ENCODE results near the gene MAP1LC3B.

The MAP1LC3B gene

DNA sequence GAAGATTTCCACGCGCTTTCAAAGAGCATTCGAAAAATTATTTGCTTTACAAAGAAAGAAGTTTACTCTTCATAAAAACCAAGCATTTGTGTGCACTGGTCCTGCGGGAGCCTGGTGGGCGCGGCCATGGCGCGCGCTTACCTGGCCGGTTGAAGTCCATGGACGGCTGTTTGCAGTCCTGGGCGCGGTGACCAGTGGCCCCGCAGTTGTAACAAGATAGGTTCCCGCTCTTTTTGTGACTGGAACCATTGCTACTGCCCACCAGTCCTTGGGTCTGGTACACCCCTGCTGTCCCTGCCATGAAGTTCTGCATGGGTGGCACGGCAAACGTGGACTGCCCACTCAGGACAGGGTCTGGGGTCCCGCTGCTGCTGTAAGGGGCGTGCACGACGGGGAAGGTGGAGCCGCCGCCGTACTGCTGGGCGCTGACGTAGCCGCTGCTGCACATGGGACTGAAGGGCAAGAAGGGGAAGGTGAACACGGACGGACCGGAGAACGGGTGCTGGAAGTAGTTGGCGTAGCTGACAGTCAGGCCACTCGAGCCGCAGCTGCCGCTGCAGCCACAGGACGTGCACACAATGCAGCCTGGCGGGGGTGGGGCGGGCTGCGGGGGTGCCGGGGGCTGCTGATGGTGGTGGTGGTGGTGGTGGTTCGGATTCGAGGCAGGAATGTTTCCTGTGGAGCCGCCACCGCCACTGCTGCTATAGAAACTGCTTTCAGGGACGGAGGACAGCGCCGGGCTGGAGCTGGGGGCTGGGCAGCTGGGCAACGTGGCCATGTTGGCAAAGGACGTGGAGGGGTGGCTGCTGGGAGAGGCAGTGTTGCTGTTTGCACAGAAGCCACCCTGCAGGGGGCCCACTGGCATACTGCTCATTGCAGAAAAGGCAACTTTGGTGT lies 19.5 kb downstream of the MAP1LC3B start:
- DNase-seq, result no peak

DNA sequence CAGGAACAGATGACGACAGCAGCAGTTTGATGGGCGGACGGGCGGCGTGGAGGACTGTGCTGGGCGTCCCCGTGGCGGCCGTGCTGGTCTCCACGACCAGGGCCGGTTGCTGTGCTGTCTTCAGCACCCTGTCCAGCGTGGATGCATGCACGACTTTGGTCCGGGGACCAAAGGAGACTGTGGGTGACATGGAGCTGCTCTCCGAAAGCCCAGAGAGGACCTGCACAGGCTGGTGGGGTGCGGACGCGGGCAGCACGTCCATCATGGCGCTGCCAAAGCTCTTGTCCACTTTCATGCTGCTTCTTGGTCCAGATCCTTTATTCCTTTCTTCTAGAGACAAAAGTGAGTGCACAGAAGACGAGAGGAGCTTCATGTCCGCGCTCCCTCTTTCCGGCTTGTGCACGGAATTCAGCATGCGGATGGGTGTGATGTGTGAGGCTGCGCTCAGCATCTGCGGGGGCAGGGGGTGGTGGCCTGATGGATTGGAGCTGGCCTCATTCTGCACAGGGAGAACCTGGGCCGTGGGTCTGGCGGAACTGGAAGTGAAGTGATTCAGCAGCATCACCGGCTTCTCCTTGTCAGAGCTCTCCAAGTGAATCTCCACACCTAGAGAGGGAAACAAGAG lies 20.3 kb downstream of the MAP1LC3B start:
- no peak for DNase-seq

DNA sequence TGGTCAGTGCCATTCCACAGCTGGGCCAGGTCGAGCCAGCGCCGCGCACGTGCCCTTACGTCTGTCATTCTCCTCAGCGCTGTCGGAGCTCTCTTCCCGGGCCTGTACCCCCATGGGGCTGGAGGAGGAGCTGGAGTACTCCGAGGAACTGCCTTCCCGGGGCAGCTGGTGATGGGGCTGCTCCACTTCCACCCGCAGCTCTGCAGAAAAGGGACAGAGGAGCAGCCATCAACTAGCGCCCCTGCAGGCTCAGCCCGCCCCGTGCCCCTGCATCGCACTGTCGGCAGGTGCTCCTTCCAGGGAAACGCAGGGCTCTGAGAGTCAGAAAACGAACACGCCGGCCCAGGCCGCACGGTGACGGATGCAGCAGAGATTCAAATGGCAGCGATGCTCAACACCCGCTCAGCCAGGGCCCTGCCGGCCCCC lies 20.9 kb downstream of the MAP1LC3B start:
- no peak for DNase-seq

DNA sequence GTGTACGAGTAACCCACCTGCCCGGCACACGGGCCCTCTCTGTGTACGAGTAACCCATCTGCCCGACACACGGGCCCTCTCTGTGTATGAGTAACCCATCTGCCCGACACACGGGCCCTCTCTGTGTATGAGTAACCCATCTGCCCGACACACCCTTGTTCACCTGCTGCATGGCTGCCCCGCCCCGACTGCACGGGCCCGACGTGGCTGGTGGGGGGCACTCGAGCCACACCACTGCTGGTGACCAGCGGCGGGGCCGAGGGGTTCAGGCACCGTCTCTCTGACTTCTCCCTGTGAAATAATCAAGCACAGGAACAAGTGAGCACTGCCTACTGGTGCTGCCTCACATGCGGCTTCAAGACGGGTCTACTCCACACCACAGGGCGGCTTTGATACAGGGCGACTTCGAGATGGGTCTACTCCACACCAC lies 22.1 kb downstream of the MAP1LC3B start:
- no peak for DNase-seq

DNA sequence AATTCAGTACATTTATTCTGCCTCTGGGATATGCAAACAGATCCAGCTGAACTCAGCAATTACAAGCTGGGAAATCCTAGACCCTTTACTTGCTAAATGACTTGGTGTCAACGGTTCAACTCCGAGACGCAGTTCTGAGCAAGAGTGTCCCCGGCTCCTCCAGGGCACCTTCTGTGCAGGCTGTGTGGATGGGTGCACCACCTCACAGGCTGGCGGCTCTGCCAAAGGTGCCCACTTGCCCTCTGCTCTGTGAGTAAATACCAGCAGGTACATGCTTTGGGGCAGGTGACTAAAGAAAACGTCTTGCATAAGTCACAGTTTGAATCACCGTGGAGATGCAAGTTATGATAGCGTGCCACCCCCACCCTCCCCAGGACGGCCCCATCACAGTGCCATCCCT lies 23.3 kb downstream of the MAP1LC3B start:
- no peak for DNase-seq

DNA sequence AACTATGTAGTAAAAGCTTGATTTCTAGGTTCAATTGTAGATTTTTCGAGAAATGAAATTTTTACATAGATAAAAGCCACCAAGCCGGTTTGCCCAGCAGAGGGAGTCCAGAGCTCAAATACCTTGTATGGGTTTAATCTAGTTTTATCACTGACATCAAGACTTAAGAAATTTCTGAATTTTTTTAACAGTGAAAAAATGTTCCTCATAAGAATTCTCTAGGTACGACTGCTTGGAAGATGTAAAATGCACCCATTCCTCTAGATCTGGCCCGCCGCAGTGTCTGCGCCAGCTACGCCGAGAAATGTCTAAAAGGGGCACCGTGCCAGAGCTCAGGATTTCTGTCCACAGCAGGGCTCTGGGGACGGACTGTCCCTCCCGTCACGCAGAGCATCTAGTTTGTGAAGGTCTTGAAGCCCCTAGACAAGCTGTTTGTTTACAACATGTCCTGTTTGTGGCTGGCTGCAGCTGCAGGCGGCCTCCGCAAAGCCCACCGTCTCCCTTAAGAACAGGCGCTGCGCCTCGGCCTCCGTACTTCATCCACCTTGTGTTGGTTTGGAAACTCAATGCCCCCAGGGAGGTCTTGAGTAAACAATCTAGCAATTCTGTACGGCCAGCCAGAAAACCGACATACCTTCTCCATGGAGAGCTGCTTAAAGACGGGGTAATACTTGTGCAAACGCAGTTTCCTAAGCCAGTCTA lies 24.8 kb downstream of the MAP1LC3B start:
- no peak for DNase-seq

DNA sequence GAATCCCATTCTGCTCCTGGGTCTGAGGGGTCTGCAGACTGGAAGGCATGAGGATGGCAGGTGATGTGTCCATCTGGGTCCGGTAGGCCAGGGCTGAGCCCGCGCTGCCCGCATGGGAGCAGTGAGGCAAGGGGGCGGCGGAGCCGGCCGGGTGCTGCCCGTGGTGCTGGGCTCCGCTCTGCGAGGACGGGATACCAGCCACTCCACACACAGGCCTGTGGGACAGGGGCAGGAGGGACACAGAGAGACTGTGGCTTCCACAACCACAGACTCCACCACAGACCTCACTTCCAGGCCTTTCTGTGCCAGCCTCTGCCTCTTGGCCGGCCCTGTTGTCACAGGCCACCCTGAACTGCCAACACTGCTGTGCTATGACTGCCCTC lies 25.4 kb downstream of the MAP1LC3B start:
- DNase-seq, result no peak

DNA sequence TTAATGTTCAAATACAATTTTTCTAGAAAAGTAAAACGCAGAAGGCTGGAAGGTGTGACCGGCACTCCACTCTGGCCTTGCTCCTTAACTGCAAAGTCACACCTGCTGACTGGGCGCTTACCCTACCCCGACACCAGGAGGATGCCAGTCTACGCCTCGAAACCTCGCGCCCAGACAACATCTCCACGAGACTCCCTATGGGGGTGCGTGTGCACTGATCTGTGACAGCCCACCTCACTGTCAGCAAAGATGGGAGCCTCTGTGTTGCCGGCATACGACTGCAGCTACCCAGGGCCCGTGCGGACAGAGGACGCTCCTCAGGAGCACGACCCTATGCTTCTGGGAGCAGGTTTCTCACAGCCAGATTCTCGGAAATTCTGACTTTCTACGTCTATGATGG lies 26.1 kb downstream of the MAP1LC3B start:
- DNase-seq, result no peak

DNA sequence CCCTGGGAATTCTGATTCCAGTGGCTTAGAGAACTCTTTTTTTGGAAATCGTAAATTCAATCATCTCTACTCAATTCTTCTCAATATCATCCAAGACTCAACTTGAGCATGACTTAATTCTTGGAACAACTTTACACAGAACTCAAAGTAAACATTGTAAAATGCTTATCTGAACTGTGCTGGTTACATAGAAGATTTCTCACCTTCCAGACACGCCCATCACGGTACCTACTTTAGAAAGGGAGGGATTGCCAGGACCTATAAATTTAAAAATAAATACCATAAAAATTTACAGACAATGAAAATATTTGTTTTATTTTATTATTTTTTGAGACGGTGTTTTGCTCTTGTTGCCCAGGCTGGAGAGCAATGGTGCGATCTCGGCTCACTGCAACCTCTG lies 26.5 kb downstream of the MAP1LC3B start:
- DNase-seq, result no peak

DNA sequence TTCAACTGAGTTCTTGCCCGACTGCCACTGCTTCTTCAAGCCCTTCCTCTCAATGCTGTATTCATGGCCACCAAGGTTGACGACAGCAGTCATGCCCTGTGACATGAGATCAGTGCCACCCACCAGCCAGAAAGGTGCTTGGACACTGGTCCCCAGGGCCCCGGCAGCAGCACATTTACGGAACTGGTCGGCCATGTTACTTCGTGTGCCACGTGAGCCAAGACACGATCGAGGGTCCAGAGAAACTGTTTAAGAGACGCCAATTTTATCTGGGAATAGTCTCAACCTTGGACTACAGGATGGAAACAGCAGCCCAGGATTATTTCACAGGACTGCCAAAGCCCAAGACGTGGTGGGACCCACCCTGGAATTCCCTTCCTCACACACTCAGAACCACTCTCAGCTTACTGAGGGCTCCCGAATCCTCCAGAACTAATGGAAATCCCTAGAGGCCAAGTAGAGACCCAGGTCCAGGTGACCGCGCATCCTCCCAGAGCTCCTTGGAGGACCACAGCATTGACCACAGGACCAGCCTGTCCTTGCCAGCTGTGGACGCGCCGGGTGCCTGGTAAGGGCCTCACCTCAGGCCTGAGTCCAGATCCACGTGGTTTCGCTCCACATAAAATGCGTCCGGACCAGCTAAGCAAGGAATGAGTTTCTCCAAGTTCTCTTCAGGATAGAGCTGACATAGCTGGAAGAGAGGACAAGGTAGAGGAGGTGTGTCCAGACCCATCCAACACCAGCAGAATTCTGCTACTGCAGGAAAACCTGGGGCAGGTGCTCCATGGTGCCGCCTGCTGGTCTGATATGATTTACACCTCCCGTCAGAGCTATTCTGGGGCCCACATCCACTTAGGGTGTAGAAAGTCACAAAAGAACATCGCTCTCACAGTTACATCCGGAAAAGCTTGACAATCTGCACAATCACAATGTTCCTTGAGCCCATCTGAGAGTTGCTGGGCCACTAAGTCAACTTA lies 28.2 kb downstream of the MAP1LC3B start:
- no peak for DNase-seq

DNA sequence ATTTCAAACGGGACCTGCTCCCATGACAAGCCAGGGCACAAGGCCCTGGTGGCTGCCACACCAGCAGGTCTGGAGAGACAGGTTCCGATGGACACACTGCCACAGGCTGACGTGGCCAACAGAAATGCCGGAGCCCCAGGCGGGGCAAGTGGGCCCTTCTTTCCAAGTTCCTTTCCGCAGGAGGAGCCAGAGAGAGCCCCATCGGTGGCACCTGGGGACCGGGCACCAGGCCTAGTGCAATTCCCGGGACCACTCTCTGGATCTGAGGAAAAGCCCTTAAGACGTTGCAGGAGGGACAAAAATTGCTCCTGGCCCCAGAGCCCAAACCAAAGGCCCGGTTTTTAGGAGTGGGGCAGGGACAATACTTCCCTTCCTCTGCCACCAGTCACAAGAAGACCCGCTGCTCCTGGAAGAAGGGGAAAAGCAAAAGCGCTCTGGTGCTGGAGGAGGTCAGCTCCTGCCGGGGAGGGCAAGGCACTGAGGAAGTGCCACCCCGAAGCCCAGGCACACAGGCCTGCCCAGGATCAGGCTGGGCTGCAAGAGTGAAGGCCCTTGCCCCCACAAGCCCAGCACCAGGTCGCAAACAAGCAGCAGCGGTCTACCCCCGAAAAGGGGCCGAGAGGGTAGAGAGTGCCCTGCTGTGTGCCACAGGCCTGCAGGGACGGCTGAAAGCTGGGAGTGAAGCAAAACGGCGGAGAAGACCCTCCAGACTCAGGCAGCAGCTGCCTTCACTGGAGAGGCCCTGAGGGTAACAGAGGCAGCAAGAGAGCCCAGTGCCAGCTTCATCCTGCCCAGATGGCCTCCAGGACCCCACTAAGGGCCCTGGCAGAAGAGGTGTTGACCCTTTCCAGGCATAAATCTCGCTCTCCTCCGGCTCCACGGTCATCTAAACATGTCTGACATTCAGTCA lies 29.1 kb downstream of the MAP1LC3B start:
- DNase-seq, result no peak

DNA sequence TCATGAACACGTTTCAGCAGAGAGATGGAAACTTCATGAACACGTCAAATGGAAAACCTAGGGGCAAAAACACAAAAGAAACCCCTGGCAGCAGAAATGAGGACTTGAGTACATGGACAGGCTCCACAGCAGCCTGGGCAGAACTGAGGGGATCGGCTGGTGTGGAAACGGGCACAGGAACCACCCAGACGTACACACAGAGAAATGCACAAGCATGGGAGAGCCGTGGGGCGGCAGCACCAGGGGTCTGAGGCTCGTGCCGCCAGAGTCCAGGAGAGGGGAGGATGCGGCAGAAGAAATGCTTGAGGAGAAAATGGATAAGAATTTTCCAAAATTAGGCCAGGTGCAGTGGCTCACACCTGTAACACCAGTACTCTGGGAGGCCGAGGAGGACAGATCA lies 30.0 kb downstream of the MAP1LC3B start:
- DNase-seq, result no peak

DNA sequence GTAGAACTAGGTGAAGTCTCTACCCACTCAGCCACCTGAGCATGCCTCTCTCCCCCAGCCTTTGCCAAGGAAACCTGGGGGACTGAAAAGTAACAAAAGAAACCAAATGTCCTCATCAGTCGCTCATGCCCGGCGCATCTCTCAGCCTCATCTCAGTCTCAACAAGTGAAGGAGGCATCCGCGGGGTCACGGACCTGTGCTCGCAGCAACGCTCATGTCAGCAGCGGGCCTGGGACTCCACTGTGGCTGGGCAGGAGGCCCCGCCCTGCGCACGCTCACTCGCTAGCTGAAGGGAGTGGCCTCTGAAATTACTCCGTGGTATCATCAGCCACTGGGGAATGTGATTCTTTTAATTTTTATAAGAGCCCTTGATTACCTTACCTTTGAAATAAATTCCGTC lies 31.3 kb downstream of the MAP1LC3B start:
- DNase-seq, result no peak

DNA sequence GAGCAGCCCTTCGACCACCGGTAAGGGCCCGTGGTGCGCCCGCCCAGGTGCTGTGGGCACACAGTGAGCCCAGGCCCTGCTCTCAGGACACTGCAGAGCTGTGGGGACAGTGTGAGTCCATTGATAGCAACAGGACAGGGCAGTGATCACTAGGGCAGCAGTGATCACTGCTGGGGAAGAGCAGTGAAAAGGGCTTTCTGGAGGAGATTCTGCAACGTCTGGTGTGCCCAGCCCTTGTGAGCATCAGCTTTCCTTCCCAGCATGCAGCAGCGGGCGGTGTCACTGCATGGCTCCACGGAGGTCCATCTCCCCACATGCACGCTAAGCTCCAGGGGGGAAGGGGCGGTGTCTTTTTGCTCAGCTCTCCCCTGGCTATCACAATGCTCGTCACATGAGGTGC lies 32.1 kb downstream of the MAP1LC3B start:
- DNase-seq, result no peak

DNA sequence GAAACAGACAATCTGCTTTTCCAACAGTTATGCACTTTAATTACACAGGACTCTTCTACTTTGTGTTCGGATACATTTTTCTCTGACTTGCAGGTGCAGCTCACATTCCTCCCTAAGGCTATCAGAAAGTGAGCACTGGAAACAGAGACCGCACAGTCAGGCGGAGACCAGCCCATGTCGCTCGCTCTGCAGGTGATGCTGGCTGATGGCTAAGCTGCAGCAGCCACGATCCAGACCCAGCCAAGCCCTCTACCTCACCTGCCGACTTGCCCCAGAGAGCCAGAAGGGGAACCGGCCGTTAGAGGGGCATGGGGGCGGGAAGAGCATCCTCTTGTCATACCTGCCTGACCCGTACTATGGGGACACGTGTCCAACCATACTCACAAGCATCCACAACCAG lies 33.8 kb downstream of the MAP1LC3B start:
- DNase-seq, result no peak

DNA sequence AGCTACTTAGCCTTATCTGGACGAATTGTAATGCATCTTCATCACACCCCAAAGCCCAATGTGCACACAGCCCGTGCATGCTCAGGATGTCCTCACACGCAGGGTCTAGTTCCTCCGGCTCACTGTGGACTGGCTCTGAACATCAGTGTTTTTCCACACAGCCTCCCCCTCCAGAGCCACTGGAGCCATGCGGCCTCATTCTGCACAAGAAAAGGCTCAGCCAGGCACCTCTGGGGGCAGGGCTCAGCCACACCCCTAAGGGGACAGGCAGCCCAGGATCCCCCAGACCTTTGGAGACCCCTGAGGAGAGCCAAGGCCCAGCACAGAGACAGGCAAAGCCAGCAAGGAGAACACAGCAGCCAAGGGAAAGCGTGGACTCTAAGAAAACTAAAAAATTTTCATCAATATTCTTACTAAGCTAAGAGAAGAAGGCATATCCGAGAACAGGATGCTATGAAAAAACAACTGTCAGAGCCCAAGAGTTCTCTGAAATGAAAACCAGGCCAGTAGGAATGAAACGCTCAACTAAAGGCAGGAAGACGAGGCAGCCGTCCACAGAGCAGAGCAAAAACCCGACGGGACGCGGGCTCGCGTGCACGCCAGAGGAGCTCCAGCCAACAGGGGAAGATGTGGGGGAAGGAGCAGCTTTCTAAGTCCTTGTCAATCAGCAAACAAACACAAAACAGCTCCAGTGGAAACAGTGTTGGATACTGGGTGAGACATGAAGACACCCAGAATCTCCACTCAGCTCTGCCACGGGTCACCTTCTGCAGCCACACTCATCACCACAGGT lies 34.5 kb downstream of the MAP1LC3B start:
- no peak for DNase-seq

DNA sequence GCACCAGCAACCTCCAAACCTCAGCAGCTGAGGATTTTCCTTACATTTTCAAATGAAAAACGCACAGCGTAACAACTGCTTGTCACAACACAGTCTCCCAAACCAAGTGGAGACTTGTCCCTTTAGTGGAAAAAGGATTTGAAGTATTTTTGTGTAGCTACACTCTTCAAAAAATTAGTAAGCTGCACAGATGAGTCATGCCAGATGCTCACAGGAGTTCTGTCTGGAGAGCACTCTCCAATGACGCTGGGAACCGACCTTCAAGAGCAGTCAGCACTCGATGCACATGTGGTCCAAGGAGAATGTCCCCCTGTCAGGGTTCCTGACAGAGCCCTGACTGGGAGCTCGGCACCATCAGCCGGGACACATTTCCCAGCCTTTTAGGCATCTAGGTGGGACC lies 39.8 kb downstream of the MAP1LC3B start:
- DNase-seq, result no peak

DNA sequence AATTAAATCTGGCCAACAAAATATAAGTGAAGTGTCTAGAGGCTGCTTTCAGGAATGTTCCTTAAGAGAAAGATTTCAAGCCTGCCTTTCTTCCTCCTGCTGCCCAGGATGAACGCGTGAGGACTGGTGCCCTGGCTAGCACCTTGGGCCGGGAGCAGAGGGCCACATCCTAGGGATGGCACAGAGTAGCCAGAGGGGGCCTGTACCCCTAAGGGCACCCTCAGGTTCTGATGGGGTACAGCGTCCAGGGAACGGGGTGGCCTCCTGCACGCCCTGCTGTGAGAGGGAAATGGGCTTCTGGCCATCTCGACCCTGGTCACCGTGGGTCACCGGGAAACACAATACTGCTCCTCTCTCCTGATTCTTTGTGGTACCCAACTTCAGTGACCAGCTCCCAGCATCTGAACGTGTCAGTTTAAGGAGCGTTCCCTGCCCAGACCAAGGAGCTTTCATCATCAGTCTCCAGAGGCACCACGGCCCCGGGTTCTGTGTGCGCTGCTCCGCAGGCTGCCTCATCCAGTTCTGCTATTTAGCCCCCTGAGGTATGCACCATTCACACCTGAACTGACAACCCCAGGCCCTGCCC lies 40.3 kb downstream of the MAP1LC3B start:
- no peak for DNase-seq

DNA sequence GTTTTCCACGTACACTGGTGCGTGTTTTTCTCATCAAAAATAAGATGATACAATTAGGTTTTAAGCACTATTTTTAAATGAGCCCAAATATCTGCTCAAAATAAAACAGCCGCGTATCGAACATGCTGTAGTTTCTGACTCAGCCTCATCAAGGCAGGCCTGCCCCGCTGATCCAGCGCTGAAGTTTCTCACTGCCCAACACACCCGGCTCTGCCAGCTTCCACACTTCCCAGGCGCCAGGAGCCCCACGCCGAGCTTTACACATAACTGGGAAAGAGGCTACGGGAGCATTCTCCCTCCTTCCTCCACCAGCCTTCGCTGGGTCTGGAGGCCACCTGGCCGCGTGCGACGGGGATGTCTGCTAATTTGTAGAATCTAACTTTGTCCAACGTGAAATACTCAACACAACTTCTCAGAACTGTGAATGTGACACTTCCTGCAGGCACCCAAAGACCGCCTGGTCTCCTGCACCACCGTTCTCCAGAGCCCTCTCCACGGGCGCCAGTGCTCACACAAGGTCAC lies 42.1 kb downstream of the MAP1LC3B start:
- DNase-seq, result no peak
